Measurements from ENCODE around the gene UBE2E2. TPM values are rescaled to one million over a fixed set of nuclear protein-coding genes. Genes with fewer than 3 reads are reported as not detected.

UBE2E2 gene
- polyA plus RNA-seq, 1 donor (not counting 4 experiments of a cell fraction or from before 2014, with no cell fraction given) = 63.2 TPM

DNA sequence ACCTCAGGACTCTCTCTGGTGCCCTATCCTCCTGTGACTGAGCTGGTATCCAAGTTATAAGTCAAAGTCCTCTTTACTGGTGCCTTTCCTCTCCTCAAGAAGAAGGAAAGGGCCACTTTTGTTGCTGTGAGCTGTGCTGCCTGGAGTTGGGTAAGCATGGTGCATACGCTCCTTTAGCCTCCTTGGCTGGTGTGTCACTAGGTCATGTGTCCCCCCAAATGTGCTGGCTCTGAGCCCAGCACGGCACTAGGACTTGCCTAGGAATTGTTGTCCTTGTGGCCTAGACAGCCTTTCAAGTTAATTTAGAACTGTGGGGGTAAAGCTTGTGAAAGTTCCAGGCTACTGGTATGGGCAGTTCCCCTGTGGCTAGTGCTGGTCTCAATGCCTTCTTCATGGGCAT is 113.8 kb downstream of the UBE2E2 start:
- Histone ChIP-seq H3K27ac (ENCODE audit: control insufficient read depth, insufficient read depth, low read length) (no peak overlapping the region), H3K79me2 (ENCODE audit: control insufficient read depth, insufficient read depth, low read length) (peaks cover 17% of the 10 kb centered on the region), H3K9me1 (ENCODE audit: control insufficient read depth, extremely low read depth, insufficient read depth, low read length) (no peaks in the 10 kb centered on the region), H3K4me2 (ENCODE audit: control insufficient read depth, extremely low read depth, insufficient read depth, low read depth, low read length) (no peak overlapping the region), H3K9ac (ENCODE audit: control insufficient read depth, extremely low read depth, insufficient read depth, low read length) (no peak overlapping the region), H2AFZ (ENCODE audit: control insufficient read depth, low read length) (no peak overlapping the region), H4K20me1 (ENCODE audit: control insufficient read depth, extremely low read depth, insufficient read depth, low read length) (no peaks in the 10 kb centered on the region), H3K36me3 (ENCODE audit: control insufficient read depth in 2 of 2, extremely low read depth in 1 of 2, insufficient read depth in 2 of 2, low read length in 2 of 2) (no peaks in the 10 kb centered on the region), H3K4me1 (ENCODE audit: control insufficient read depth, extremely low read depth, insufficient read depth, low read length) (no peaks in the 10 kb centered on the region), H3K4me3 (ENCODE audit: control insufficient read depth in 2 of 3, extremely low read depth in 1 of 3, insufficient read depth in 2 of 3, low read depth in 1 of 3, low read length in 3 of 3) (no peak overlapping the region), H3K9me3 (ENCODE audit: control insufficient read depth, low read depth, low read length) (peaks cover 4% of the 10 kb centered on the region), H3K27me3 (ENCODE audit: control insufficient read depth, extremely low read depth, insufficient read depth, low read length) (no peaks in the 10 kb centered on the region)
- TF ChIP-seq EZH2 (IDR thresholded peaks at IDR 0.05; ENCODE audit: low read length) = no peak
- TF ChIP-seq, protein P1, sequence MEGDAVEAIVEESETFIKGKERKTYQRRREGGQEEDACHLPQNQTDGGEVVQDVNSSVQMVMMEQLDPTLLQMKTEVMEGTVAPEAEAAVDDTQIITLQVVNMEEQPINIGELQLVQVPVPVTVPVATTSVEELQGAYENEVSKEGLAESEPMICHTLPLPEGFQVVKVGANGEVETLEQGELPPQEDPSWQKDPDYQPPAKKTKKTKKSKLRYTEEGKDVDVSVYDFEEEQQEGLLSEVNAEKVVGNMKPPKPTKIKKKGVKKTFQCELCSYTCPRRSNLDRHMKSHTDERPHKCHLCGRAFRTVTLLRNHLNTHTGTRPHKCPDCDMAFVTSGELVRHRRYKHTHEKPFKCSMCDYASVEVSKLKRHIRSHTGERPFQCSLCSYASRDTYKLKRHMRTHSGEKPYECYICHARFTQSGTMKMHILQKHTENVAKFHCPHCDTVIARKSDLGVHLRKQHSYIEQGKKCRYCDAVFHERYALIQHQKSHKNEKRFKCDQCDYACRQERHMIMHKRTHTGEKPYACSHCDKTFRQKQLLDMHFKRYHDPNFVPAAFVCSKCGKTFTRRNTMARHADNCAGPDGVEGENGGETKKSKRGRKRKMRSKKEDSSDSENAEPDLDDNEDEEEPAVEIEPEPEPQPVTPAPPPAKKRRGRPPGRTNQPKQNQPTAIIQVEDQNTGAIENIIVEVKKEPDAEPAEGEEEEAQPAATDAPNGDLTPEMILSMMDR (optimal IDR thresholded peaks at IDR 0.05 in 1 of 3, IDR thresholded peaks at IDR 0.05 in 1 of 3, conservative IDR thresholded peaks at IDR 0.05 in 1 of 3; ENCODE audit: extremely low read depth in 1 of 3, insufficient read depth in 2 of 3, low read length in 3 of 3) = no peak
- FAIRE-seq = no peak
- DNase-seq (ENCODE audit: low read depth, low spot score) = no peak
- dilution Hi-C loops (cut with MboI; ENCODE audit: extremely low pct_ligation_motif_present, low sequenced_read_pairs) = no loop called here

DNA sequence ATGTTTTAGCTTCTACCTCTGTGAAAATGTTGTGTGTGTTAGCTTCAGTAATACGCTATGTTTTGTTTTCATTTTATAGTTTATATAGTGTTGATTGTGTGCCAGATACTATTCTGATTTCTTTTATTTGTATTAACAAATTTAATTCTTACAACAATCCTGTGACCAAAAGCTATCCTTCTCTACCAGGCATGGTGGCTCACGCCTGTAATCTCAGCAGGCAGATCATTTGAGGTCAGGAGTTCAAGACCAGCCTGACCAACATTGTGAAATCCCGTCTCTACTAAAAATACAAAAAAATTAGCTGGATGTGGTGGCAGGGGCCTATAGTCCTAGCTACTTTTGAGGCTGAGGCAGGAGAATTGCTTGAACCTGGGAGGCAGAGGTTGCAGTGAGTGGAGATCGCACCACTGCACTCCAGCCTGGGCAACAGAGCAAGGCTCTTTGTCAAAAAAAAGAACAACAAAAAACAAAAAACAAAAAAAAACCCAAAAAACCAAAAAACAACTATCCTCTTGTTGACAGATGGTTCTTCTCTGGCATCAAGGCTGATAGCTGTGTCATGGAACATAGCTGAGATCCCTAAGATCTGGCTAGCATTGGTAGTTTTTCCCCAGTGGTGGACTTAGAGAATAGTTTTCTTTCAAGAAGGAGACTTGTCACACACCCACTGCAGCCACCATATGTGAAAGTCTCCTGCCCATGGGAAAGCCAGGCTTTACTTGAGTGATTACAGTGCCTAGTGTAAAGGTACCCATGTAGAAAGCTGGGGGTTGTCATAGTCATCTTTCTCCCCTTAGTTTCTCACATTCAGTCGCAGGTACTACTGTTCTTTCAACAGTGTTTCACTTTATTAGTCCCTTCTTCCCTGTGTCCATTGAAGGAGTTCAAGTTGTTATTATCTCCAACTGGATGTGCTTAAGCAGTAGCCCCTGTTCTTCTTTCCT is 116.5 kb downstream of the UBE2E2 start:
- Histone ChIP-seq H3K9ac (ENCODE audit: control insufficient read depth, extremely low read depth, insufficient read depth, low read length) (no peak overlapping the region), H3K79me2 (ENCODE audit: control insufficient read depth, insufficient read depth, low read length) (peaks cover 20% of the 10 kb centered on the region), H3K27ac (ENCODE audit: control insufficient read depth, insufficient read depth, low read length) (no peak overlapping the region), H4K20me1 (ENCODE audit: control insufficient read depth, extremely low read depth, insufficient read depth, low read length) (no peaks in the 10 kb centered on the region), H3K4me2 (ENCODE audit: control insufficient read depth, extremely low read depth, insufficient read depth, low read depth, low read length) (no peak overlapping the region), H2AFZ (ENCODE audit: control insufficient read depth, low read length) (no peak overlapping the region), H3K4me3 (ENCODE audit: control insufficient read depth in 2 of 3, extremely low read depth in 1 of 3, insufficient read depth in 2 of 3, low read depth in 1 of 3, low read length in 3 of 3) (no peak overlapping the region), H3K27me3 (ENCODE audit: control insufficient read depth, extremely low read depth, insufficient read depth, low read length) (no peaks in the 10 kb centered on the region), H3K9me3 (ENCODE audit: control insufficient read depth, low read depth, low read length) (peaks cover 4% of the 10 kb centered on the region), H3K36me3 (ENCODE audit: control insufficient read depth in 2 of 2, extremely low read depth in 1 of 2, insufficient read depth in 2 of 2, low read length in 2 of 2) (no peaks in the 10 kb centered on the region), H3K9me1 (ENCODE audit: control insufficient read depth, extremely low read depth, insufficient read depth, low read length) (no peaks in the 10 kb centered on the region), H3K4me1 (ENCODE audit: control insufficient read depth, extremely low read depth, insufficient read depth, low read length) (peaks cover 5% of the 10 kb centered on the region)
- no peak for DNase-seq (ENCODE audit: low read depth, low spot score)
- no peak for FAIRE-seq
- dilution Hi-C loops (cut with MboI; ENCODE audit: extremely low pct_ligation_motif_present, low sequenced_read_pairs) = no loop called here
- TF ChIP-seq EZH2 (IDR thresholded peaks at IDR 0.05; ENCODE audit: low read length) = no peak
- TF ChIP-seq, protein P1 (optimal IDR thresholded peaks at IDR 0.05 in 1 of 3, IDR thresholded peaks at IDR 0.05 in 1 of 3, conservative IDR thresholded peaks at IDR 0.05 in 1 of 3; ENCODE audit: extremely low read depth in 1 of 3, insufficient read depth in 2 of 3, low read length in 3 of 3) = no peak

Data from keratinocyte (primary cell).